Keratinocyte (primary cell): Measurements from ENCODE around the gene CAT.

Experiments
- CTCF ChIP-seq, 3 experiments: IDR thresholded peaks in 1 of 3; conservative IDR thresholded peaks in 1 of 3; optimal IDR thresholded peaks in 1 of 3; 2 replicates in 2 of 3; 3 replicates in 1 of 3; pipeline versions ENCODE3 to v1.5.1; 2011; ENCODE audit warnings: low read length in 3 of 3, mild to moderate bottlenecking in 3 of 3, moderate library complexity in 2 of 3, control low read depth in 1 of 3, inconsistent platforms in 1 of 3; ENCODE audit not compliant: insufficient read depth in 2 of 3; ENCODE audit errors: extremely low read depth in 1 of 3
- EZH2 ChIP-seq: IDR thresholded peaks from one replicate; pipeline ENCODE4 v1.6.1; 2012; ENCODE audit warnings: inconsistent platforms, mild to moderate bottlenecking, low read length, moderate library complexity

DNA sequence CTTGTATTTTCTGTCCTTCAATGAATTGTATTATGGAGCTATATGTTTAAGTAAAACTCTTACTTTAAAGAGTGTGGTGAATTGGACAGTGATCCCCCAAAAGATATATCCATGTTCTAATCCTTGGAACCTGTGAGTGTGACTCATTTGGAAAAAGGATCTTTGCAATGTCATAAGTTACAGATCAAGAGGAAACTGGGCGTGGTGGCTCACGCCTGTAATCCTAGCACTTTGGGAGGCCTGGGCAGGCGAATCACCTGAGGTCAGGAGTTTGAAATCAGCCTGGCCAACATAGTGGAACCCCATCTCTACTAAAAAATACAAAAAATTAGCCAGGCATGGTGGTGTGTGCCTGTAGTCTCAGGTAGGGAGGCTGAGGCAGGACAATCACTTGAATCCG lies 38.1 kb downstream of the CAT start:
- no peak for TF ChIP-seq CTCF (optimal IDR thresholded peaks at IDR 0.05 in 1 of 3, IDR thresholded peaks at IDR 0.05 in 1 of 3, conservative IDR thresholded peaks at IDR 0.05 in 1 of 3; ENCODE audit: extremely low read depth in 1 of 3, insufficient read depth in 2 of 3, low read length in 3 of 3)
- no peak for TF ChIP-seq EZH2
